NCI-H1105 treated with DMSO at 0.1 percent for 48 hours (cell line): ENCODE results near the gene CDK5RAP1.

ENCODE experiments used
- DNase-seq: peaks from one replicate; lab custom pipeline; 2025; lab: John Stamatoyannopoulos, UW

The CDK5RAP1 gene

GRCh38 chr20:33333616-33334015, 67.7 kb downstream of the CDK5RAP1 start:
- DNase-seq: no peak

- no peak for DNase-seq
These were observed 68.3 kb downstream of the CDK5RAP1 start for GRCh38 chr20:33332905-33333456.

- DNase-seq: no peak
These were observed 72.9 kb downstream of the CDK5RAP1 start for GRCh38 chr20:33328157-33329137.

GRCh38 chr20:33325350-33325749, 76.0 kb downstream of the CDK5RAP1 start:
- no peak for DNase-seq

- no peak for DNase-seq
These were observed 78.1 kb downstream of the CDK5RAP1 start for GRCh38 chr20:33323236-33323635.

- DNase-seq: no peak
These were observed 78.9 kb downstream of the CDK5RAP1 start for GRCh38 chr20:33322456-33322855.

GRCh38 chr20:33320006-33320405, 81.3 kb downstream of the CDK5RAP1 start:
- DNase-seq: no peak

GRCh38 chr20:33318096-33318429, 83.3 kb downstream of the CDK5RAP1 start:
- no peak for DNase-seq

- no peak for DNase-seq
These were observed 83.8 kb downstream of the CDK5RAP1 start for GRCh38 chr20:33317424-33318095.

GRCh38 chr20:33316958-33317357, 84.4 kb downstream of the CDK5RAP1 start:
- DNase-seq: no peak

GRCh38 chr20:33316343-33316742, 85.0 kb downstream of the CDK5RAP1 start:
- DNase-seq: no peak

- DNase-seq: no peak
These were observed 87.5 kb downstream of the CDK5RAP1 start for GRCh38 chr20:33313686-33314314.

GRCh38 chr20:33312583-33312982, 88.7 kb downstream of the CDK5RAP1 start:
- no peak for DNase-seq

GRCh38 chr20:33311996-33312395, 89.3 kb downstream of the CDK5RAP1 start:
- DNase-seq: no peak

- no peak for DNase-seq
These were observed 90.3 kb downstream of the CDK5RAP1 start for GRCh38 chr20:33311011-33311410.

GRCh38 chr20:33310327-33310899, 90.9 kb downstream of the CDK5RAP1 start:
- no peak for DNase-seq

GRCh38 chr20:33309631-33310030, 91.7 kb downstream of the CDK5RAP1 start:
- peak; percentile 51 for DNase-seq
